ENCODE data around the gene METTL1.

DNA sequence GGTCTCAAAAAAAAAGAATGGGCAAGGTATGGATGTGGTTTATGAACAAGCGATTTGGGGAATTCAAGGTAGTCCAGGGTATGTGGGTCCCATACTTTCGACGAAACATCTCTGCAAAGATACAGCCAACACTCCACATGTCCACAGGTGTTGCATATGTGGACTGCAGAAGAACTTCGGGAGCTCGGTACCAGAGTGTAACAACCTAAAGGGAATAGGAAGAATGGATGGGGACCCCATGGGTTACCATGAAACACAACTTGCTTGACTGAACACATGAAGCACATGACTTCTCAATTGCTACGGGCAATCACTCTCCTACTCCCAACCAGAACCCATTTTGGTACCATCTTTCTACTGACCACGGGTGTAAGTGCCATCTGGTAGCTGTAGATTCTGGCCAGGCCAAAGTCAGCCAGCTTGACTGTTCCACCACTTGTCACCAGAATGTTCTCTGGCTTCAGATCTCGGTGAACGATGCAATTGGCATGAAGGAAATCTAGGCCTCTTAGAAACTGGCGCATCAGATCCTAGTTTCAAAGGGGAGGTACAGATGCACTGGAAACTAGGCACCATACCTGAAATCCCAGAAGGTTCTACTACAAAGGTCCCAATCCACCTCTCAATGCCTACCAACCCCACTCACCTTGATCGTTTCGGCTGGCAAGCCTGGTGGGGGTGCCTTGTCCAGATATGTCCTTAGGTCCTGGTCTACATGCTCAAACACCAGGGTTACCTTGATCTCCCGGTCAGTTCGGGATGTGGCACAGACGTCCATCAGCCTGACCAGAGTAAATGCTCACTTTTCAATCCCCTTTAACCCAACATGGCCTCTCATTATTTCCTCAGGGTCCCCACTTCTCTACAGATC is 21.1 kb downstream of the METTL1 start:
- no peak for TF ChIP-seq POLR2A (IDR thresholded peaks at IDR 0.05; ENCODE audit: extremely low read depth, insufficient read length)
- TF ChIP-seq, protein P1, sequence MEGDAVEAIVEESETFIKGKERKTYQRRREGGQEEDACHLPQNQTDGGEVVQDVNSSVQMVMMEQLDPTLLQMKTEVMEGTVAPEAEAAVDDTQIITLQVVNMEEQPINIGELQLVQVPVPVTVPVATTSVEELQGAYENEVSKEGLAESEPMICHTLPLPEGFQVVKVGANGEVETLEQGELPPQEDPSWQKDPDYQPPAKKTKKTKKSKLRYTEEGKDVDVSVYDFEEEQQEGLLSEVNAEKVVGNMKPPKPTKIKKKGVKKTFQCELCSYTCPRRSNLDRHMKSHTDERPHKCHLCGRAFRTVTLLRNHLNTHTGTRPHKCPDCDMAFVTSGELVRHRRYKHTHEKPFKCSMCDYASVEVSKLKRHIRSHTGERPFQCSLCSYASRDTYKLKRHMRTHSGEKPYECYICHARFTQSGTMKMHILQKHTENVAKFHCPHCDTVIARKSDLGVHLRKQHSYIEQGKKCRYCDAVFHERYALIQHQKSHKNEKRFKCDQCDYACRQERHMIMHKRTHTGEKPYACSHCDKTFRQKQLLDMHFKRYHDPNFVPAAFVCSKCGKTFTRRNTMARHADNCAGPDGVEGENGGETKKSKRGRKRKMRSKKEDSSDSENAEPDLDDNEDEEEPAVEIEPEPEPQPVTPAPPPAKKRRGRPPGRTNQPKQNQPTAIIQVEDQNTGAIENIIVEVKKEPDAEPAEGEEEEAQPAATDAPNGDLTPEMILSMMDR (IDR thresholded peaks at IDR 0.05; ENCODE audit: low read depth, low read length), result no peak
- TF ChIP-seq, protein P2, sequence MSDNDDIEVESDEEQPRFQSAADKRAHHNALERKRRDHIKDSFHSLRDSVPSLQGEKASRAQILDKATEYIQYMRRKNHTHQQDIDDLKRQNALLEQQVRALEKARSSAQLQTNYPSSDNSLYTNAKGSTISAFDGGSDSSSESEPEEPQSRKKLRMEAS (IDR thresholded peaks at IDR 0.05; ENCODE audit: low read depth, low read length), result no peak
